HG03025 (cell line): ENCODE measurements around the gene PHOSPHO2.
"Not testable (repeated sequence)": the region's sequence is repeated elsewhere in the genome, so short reads cannot be mapped to it uniquely, and the experiment has no call there.

Source experiments
- ATAC-seq: cut with Tn5 transposase; IDR thresholded peaks from one replicate; pipeline ENCODE4 v1.9.1; 2021; ENCODE audit warnings: mild to moderate bottlenecking, moderate library complexity; ENCODE audit not compliant: unreplicated experiment, low FRiP score

PHOSPHO2 gene

GRCh38 chr2:169683425-169684134 is 10.7 kb upstream of the PHOSPHO2 start:
- ATAC-seq, result no peak

- ATAC-seq, result no peak
Measured at GRCh38 chr2:169684135-169684565, 10.1 kb upstream of the PHOSPHO2 start.

- ATAC-seq, result not testable (repeated sequence)
Measured at GRCh38 chr2:169684712-169685111, 9.6 kb upstream of the PHOSPHO2 start.

- not testable (repeated sequence) for ATAC-seq
Measured at GRCh38 chr2:169686825-169687224, 7.4 kb upstream of the PHOSPHO2 start.

GRCh38 chr2:169687943-169688342 is 6.3 kb upstream of the PHOSPHO2 start:
- not testable (repeated sequence) for ATAC-seq

- no peak for ATAC-seq
Measured at GRCh38 chr2:169690958-169691357, 3.3 kb upstream of the PHOSPHO2 start.

- ATAC-seq, result no peak
Measured at GRCh38 chr2:169692718-169693117, 1.6 kb upstream of the PHOSPHO2 start.

- ATAC-seq, result no peak
Measured at GRCh38 chr2:169693360-169693759, 909 bp upstream of the PHOSPHO2 start.

- ATAC-seq, result no peak
Measured at GRCh38 chr2:169694894-169695260, 608 bp downstream of the PHOSPHO2 start.

GRCh38 chr2:169696381-169696780 is 2.1 kb downstream of the PHOSPHO2 start:
- ATAC-seq, result no peak

- not testable (repeated sequence) for ATAC-seq
Measured at GRCh38 chr2:169699173-169699572, 4.9 kb downstream of the PHOSPHO2 start.

- no peak for ATAC-seq
Measured at GRCh38 chr2:169702996-169703395, 8.7 kb downstream of the PHOSPHO2 start.

- ATAC-seq, result no peak
Measured at GRCh38 chr2:169704160-169704708, 10.0 kb downstream of the PHOSPHO2 start.

GRCh38 chr2:169705927-169706326 is 11.7 kb downstream of the PHOSPHO2 start:
- ATAC-seq, result no peak

- ATAC-seq, result no peak
Measured at GRCh38 chr2:169707626-169708025, 13.4 kb downstream of the PHOSPHO2 start.

GRCh38 chr2:169709331-169709730 is 15.1 kb downstream of the PHOSPHO2 start:
- no peak for ATAC-seq

- no peak for ATAC-seq
Measured at GRCh38 chr2:169709981-169710380, 15.7 kb downstream of the PHOSPHO2 start.

GRCh38 chr2:169711751-169712509 is 17.7 kb downstream of the PHOSPHO2 start:
- no peak for ATAC-seq

- no peak for ATAC-seq
Measured at GRCh38 chr2:169712791-169713227, 18.5 kb downstream of the PHOSPHO2 start.

- ATAC-seq, result no peak
Measured at GRCh38 chr2:169713331-169713730, 19.1 kb downstream of the PHOSPHO2 start.

- ATAC-seq, result no peak
Measured at GRCh38 chr2:169714699-169715098, 20.4 kb downstream of the PHOSPHO2 start.
